AG09319 (cell line): ENCODE results near the gene LSM4.
"Not testable (repeated sequence)": the region's sequence is repeated elsewhere in the genome, so short reads cannot be mapped to it uniquely, and the experiment has no call there.

Source experiments
- DNase-seq: peaks from one replicate; pipeline ENCODE4 v3.0.0-alpha.2; 2010; ENCODE audit warnings: low read depth; ENCODE audit errors: extremely low read depth
- TF ChIP-seq, protein P1 (sequence below): IDR thresholded peaks from 2 replicates; pipeline ENCODE4 v1.5.1; 2011; ENCODE audit warnings: low read depth, mild to moderate bottlenecking, inconsistent platforms, low read length, moderate library complexity

Gene LSM4

DNA sequence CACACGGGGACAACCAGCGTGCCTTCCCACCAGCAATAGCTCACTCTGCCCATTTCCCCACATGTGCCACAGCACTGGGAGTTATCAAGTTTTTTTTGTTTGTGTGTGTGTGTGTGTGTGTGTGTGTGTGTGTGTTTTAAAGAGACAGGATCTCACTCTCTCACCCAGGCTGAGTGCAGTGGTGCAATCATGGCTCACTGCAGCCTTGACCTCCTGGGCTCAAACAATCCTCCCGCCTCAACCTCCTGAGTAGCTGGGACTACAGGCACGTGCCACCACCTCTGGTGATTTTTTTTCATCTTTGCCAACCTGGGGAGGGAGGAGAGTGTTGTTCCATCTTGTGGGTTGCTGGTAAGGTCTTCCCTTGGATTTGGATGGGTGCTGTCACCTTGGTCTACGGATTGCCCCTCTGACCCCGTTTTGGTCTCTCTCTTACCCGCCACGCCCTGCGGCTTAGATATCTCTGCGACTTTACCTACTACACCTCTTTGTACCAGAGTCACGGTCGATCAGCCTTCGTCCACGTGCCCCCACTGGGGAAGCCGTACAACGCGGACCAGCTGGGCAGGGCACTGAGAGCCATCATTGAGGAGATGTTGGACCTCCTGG, 40.2 kb upstream of the LSM4 start:
- TF ChIP-seq, protein P1, sequence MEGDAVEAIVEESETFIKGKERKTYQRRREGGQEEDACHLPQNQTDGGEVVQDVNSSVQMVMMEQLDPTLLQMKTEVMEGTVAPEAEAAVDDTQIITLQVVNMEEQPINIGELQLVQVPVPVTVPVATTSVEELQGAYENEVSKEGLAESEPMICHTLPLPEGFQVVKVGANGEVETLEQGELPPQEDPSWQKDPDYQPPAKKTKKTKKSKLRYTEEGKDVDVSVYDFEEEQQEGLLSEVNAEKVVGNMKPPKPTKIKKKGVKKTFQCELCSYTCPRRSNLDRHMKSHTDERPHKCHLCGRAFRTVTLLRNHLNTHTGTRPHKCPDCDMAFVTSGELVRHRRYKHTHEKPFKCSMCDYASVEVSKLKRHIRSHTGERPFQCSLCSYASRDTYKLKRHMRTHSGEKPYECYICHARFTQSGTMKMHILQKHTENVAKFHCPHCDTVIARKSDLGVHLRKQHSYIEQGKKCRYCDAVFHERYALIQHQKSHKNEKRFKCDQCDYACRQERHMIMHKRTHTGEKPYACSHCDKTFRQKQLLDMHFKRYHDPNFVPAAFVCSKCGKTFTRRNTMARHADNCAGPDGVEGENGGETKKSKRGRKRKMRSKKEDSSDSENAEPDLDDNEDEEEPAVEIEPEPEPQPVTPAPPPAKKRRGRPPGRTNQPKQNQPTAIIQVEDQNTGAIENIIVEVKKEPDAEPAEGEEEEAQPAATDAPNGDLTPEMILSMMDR = no peak
- DNase-seq = no peak

DNA sequence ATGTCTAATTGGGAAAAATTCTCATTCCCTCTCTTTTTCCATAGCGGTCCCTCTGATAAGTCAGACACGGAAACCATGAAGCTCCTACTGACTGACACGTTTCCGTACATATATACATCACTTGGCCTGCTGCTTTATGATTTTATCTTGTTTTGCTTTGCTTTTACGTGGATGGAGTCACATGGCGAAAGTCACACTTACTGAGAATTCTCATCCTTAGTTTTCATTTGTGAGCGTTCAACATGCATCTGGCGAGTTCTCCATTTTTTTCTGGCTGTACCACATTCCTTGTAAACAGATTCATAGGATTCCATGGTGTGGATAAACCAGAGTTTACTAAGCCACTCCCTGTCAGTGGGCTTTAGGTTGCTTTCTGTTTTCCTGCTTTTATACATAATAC, 38.8 kb upstream of the LSM4 start:
- DNase-seq = no peak
- TF ChIP-seq, protein P1 = no peak

DNA sequence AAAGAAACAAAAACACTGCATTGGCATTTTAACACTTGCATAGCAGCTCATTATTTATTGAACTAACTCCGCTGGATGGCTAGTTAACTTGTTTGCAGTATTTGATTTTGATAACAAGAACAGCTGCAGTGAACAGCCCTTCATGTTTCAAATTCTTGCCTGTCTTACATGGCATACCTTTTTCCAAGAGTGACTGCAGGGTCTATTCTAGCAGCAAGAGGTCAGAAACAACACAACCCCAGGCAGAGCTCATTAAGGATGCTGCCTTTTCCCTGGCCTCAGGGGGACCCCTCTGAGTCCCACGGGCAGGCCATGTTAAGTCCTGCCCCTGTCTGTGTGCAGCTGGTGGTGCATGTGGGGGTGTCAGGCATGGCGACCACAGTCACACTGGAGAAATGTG, 34.2 kb upstream of the LSM4 start:
- no peak for DNase-seq
- TF ChIP-seq, protein P1 = no peak

GRCh38 chr19:18354743-18355142, 31.9 kb upstream of the LSM4 start:
- not testable (repeated sequence) for DNase-seq

GRCh38 chr19:18353378-18354005, 30.6 kb upstream of the LSM4 start:
- TF ChIP-seq, protein P1 = no peak
- no peak for DNase-seq

- no peak for DNase-seq
- TF ChIP-seq, protein P1 = no peak
Measured at GRCh38 chr19:18351544-18351943, 28.7 kb upstream of the LSM4 start.

- TF ChIP-seq, protein P1 = no peak
- DNase-seq = no peak
Measured at GRCh38 chr19:18350490-18350889, 27.6 kb upstream of the LSM4 start.
